ENCODE results near the gene RBBP5. TPM values are rescaled to one million over a fixed set of nuclear protein-coding genes. Genes with fewer than 3 reads are reported as not detected.

RBBP5 gene
- total RNA-seq, 1 donor from 2014 or later, result 20.6 TPM

DNA sequence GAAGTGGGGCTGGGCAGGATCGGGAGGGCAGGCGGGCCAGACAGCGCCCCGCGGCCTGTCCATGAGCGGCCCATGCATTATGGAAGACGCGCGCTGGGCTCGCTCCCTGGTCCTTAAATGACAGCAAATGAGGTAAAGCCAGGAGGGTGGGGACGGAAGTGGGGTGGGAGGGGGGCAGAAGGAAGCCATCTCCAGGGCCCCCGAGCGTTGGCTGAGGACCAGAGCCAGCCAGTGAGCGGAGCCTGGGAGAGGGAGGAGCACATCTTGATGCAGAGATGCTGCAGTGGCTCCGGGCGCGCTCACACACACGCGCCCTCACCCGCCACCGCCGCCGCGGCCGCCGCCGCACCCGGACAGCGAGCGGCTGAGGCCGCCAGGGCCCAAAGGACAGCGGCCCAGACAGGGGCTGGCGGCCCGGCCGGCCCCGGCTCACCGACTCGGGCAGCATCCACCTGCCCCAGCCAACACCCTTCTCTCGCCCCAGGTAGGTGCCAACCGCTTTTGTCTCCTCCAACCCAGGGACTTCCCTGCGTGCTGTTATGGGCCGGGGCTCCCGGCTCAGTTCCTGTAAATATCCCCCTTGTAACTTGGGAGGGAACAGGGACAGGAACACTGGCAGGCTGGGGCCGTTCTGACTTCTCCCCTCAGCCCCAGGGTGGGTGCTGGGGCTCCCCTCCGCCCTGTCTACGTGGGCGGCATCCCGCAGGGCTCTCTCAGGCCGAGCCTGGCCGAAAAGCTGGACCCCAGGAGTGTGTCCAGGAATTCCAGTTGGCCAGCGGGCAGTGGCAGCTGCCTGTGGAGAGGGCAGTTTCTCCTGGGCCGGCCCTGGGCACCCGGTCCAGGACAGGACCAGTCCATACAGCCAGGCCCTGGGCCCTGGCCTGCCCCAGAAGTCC, 78.6 kb downstream of the RBBP5 start, which contains the start of gene CNTN2:
Gene CNTN2 (plus strand): TSS at position 302 of the 896 bp plus-strand sequence. CDS start 9,974 bp downstream, outside the sequence.
- H3K27ac Mint-ChIP-seq (ENCODE audit: unreplicated experiment), result peak within 1 kb of the TSS; percentile 56
- TF ChIP-seq, protein P1, sequence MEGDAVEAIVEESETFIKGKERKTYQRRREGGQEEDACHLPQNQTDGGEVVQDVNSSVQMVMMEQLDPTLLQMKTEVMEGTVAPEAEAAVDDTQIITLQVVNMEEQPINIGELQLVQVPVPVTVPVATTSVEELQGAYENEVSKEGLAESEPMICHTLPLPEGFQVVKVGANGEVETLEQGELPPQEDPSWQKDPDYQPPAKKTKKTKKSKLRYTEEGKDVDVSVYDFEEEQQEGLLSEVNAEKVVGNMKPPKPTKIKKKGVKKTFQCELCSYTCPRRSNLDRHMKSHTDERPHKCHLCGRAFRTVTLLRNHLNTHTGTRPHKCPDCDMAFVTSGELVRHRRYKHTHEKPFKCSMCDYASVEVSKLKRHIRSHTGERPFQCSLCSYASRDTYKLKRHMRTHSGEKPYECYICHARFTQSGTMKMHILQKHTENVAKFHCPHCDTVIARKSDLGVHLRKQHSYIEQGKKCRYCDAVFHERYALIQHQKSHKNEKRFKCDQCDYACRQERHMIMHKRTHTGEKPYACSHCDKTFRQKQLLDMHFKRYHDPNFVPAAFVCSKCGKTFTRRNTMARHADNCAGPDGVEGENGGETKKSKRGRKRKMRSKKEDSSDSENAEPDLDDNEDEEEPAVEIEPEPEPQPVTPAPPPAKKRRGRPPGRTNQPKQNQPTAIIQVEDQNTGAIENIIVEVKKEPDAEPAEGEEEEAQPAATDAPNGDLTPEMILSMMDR (IDR thresholded peaks at IDR 0.05; ENCODE audit: partially characterized antibody, unreplicated experiment), result no peak
- peak within 1 kb of the TSS; percentile 89 for H3K4me3 Mint-ChIP-seq (ENCODE audit: unreplicated experiment)
- H3K27me3 Mint-ChIP-seq (ENCODE audit: unreplicated experiment), result peaks cover 26% of the 10 kb centered on the region
- peak; percentile 72 for DNase-seq
- no peaks in the 10 kb centered on the region for H3K36me3 Mint-ChIP-seq (ENCODE audit: unreplicated experiment)
- H3K9me3 Mint-ChIP-seq (ENCODE audit: unreplicated experiment), result peaks cover 4% of the 10 kb centered on the region
- peaks cover 49% of the 10 kb centered on the region for H3K4me1 Mint-ChIP-seq (ENCODE audit: low read depth, unreplicated experiment)

DNA sequence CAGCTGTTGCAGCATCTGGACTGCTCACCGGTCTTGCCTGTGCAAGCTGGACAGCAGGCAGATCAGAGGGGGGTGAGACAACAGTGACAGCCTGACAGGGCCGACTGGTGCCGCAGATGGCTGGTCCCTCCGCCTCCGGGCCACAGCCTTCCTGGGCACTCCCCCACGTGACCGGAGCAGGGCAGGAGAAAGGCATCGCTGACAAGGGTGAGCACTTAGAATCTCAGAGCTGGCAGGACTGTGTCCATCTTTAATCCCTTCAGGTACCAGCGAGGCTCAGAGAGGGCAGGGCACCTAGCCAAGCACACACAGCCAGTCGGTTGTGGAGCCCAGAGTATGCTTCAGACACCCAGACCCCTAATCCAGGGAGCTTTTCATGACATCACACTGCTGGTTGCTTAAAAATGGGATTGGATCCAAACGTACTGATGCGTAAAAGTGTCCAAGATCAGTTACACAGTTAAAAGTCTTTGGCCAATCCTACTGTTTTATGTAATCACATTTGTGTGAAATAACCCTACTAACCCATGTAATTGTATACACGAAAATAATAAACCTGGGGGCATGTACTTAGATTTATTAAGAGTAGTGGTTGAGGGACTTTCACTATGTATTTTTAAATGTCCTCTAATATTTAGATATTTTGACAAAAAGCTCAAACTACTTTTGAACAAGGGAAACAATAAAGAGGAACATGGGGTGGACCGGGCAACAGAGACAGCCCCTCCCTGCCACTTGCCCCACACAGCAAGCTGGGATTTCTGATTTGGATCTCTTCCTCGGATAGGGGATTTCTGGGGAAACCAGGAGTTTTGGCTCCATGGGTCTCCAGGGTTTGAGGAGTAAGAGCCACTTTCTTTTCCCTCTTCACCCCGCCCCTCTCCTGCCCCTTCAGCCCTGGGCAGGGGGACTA, 79.5 kb downstream of the RBBP5 start:
- Mint-ChIP-seq H3K4me1 (ENCODE audit: low read depth, unreplicated experiment) (peaks cover 42% of the 10 kb centered on the region), H3K27me3 (ENCODE audit: unreplicated experiment) (peaks cover 26% of the 10 kb centered on the region), H3K36me3 (ENCODE audit: unreplicated experiment) (no peaks in the 10 kb centered on the region), H3K9me3 (ENCODE audit: unreplicated experiment) (peaks cover 4% of the 10 kb centered on the region), H3K4me3 (ENCODE audit: unreplicated experiment) (peak overlapping the region; percentile 59), H3K27ac (ENCODE audit: unreplicated experiment) (peak overlapping the region; percentile 56)
- peak; percentile 54 for DNase-seq
- TF ChIP-seq, protein P1 (IDR thresholded peaks at IDR 0.05; ENCODE audit: partially characterized antibody, unreplicated experiment), result no peak

DNA sequence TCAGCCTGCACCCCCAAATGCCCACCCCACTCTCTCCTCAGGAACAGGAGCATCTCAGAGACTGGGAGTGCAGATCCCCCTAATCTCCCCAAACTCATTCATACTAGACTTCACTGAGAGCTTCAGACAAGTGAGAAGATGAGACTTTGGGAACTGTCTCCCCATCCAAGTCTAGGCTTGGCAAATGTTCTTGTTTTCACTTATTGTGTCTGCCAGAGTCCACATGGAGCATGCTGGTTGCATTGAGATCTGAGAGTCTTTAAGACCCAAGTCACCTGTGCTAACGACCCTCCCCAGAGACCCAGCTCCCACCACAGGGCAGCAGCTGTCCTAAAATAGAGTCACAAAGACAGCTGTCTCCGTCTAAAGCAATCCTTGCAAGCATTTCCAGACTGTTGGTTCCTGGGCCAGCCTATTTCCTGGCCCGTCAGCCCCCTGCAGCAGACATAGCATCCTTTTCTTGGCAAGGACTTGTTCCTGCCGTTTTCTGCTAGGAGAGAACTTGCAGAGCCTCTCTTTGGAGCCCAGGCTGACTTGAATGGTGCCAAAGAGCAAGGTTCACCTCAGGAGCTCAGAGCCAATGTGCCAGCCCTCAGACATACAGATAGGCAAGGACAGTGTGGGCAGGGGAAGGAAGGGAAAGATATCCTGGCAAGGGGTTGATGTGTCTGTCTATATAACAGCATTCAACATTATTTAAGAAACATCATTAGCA, 80.6 kb downstream of the RBBP5 start:
- Mint-ChIP-seq H3K4me3 (ENCODE audit: unreplicated experiment) (peak overlapping the region; percentile 10), H3K27me3 (ENCODE audit: unreplicated experiment) (peaks cover 30% of the 10 kb centered on the region), H3K4me1 (ENCODE audit: low read depth, unreplicated experiment) (peaks cover 37% of the 10 kb centered on the region), H3K36me3 (ENCODE audit: unreplicated experiment) (no peaks in the 10 kb centered on the region), H3K27ac (ENCODE audit: unreplicated experiment) (peak overlapping the region; percentile 56), H3K9me3 (ENCODE audit: unreplicated experiment) (peaks cover 4% of the 10 kb centered on the region)
- TF ChIP-seq, protein P1 (IDR thresholded peaks at IDR 0.05; ENCODE audit: partially characterized antibody, unreplicated experiment), result no peak
- DNase-seq, result no peak

DNA sequence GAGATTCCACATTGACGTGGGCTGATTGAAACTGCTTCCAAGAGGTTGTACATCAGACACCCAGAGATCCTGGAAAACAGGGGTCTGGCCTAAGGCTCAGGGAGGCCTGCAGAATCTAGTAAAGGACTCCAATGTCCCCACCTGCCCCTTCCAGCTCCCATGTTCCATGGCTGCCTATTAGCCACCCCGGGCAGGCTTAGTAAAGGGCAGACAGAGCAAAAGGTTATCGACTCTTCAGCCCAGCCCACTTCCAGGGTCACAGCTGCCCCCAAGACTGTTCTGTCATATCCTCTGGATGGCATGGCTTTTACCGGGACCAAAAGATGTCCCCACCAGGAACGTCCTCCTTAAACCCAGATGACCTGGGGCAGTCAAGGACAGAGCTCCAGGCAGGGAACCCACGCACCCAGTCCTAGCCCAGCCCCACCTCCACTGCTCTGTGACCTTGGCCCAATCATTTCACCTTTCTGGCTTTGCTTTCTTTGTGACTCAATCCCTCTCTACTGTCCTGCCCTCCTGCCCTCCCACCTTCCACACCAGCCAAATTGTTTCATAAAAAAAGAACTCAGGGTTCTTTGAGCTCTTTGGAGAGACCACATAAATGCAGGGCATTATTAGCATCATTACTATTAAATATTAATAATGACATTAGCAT, 83.5 kb downstream of the RBBP5 start:
- DNase-seq, result no peak
- no peak overlapping the region for H3K4me3 Mint-ChIP-seq (ENCODE audit: unreplicated experiment)
- TF ChIP-seq, protein P1 (IDR thresholded peaks at IDR 0.05; ENCODE audit: partially characterized antibody, unreplicated experiment), result no peak
- peaks cover 3% of the 10 kb centered on the region for H3K9me3 Mint-ChIP-seq (ENCODE audit: unreplicated experiment)
- no peak overlapping the region for H3K27ac Mint-ChIP-seq (ENCODE audit: unreplicated experiment)
- H3K4me1 Mint-ChIP-seq (ENCODE audit: low read depth, unreplicated experiment), result peaks cover 39% of the 10 kb centered on the region
- no peaks in the 10 kb centered on the region for H3K36me3 Mint-ChIP-seq (ENCODE audit: unreplicated experiment)
- H3K27me3 Mint-ChIP-seq (ENCODE audit: unreplicated experiment), result peaks cover 23% of the 10 kb centered on the region
